Activated T-helper 9 cell treated with anti-CD3 and anti-CD28 coated beads, Interleukin-2, amount 50 U/mL, for 16 hours (primary cell): ENCODE data around the gene RHOT1.

Experiments used
- DNase-seq: peaks from one replicate; pipeline ENCODE4 v3.0.0-alpha.2; 2020; ENCODE audit warnings: low read depth

The RHOT1 gene

DNA sequence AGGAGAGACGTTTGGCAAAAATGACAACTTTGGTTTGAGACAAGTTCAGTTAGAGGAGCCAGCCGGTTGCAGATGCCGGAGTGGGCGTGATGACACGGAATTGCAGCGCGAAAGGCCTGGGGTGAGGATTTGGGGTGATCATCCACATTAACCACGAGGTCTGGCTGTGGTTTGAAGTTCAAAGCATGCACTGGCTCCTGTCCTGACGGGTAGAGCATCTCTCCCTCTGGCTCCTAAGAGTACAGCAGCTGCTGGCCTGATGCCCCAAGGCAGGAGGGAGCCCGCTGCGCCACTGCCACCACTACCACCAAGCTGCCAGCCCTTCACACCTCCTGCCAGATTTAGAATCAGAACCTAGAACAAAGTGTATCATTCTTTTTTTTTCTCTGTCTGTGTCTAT is 127.1 kb downstream of the RHOT1 start:
- no peak for DNase-seq

DNA sequence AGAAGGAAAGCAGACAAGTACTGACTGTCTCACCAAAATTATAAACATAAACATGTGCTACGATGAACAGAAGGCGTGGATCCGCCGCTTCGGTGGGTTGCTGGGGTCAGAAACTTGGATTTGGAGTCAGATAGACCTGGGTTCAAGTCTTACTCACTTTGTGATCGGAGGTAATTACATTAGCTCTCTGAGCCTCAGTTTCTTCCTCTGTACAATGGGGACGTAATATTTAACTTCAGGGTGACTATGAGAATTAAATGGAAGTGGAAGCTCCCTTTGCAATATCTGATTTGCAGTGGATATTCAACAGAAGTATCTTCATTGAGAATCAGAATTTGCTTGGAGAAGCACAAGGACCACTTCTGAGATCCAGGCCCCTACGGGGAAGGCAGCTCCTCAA is 129.5 kb downstream of the RHOT1 start:
- DNase-seq: no peak

DNA sequence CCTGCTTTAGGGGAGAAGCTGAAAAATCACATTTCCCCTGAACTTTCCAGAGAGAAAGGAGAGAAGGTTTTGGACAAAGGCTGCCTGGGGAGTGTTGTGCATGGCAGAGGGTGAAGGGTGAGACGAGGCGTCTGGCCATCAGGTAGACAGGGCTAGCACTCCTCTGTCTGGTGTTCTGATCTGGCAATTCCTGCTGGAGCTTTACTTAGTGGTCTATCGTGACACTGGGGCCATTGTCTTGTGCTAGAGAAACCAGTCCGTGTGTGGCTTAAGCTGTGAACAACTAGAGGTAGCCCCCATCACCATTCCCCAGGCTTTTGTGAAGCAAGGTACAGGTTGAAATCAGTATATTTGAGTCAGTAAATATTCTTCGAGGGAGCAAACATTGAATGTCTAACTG is 131.8 kb downstream of the RHOT1 start:
- no peak for DNase-seq

DNA sequence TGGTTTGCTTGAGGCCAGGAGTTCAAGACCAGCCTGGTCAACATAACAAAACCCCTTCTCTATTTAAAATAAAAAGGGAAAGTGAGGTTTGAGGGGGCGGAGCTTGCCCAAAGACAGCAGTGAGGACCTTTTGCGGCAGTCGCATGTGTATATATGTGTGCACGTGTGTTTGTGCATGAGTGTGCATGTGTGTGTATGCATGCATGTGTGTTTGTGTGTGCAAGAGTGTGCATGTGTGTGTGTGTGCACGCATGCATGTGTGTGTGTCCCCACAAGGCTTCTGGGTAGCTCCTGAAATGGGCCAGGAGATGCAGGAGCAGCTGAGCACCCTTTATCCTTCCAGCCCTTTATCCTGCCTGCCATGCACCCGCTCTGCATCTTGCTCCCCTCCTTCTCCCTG is 132.3 kb downstream of the RHOT1 start:
- no peak for DNase-seq
